ENCODE measurements around the gene DSCAM.
"Not testable (repeated sequence)": the region's sequence is repeated elsewhere in the genome, so short reads cannot be mapped to it uniquely, and the experiment has no call there.

The DSCAM gene

DNA sequence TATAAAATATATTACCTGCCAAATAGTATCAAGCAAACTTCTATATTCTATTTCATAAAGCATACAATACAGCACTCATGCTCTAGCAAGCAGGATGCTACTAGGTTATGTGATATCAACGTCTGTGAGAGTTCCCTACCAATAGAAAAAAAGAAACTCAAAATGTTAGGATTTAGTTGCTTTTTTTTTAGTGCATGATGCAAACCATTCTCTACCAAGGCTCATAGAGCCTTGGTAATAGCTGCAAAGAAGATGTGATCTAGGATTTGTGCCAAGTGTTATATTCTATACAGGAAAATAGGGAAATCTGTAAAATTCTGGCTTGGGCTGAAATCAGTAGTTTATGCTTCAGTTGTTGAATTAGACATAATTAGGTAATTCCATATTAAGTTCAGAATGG is 394.4 kb downstream of the DSCAM start:
- Histone ChIP-seq H3K79me2 (ENCODE audit: insufficient read depth, low read length) (no peaks in the 10 kb centered on the region), H2AFZ (ENCODE audit: low read length) (no peak overlapping the region), H4K20me1 (ENCODE audit: insufficient read depth, low read length) (no peaks in the 10 kb centered on the region), H3F3A (ENCODE audit: insufficient read depth, low read length) (no peaks in the 10 kb centered on the region), H3K4me3 (ENCODE audit: low read depth, low read length, poor library complexity, severe bottlenecking) (no peak overlapping the region), H3K36me3 (ENCODE audit: insufficient read depth, low read length) (no peaks in the 10 kb centered on the region), H3K9me3 (ENCODE audit: low read length) (no peaks in the 10 kb centered on the region), H3K9me2 (ENCODE audit: low read depth, low read length) (no peaks in the 10 kb centered on the region), H3K4me1 (ENCODE audit: insufficient read depth, low read length, severe bottlenecking) (no peaks in the 10 kb centered on the region), H3K4me2 (ENCODE audit: low read length) (no peak overlapping the region), H3K27me3 (ENCODE audit: insufficient read depth, low read length) (no peaks in the 10 kb centered on the region), H3K27ac (ENCODE audit: low read depth, low read length, poor library complexity, severe bottlenecking) (no peak overlapping the region), H3K9ac (ENCODE audit: low read length) (no peak overlapping the region)
- TF ChIP-seq, protein P1, sequence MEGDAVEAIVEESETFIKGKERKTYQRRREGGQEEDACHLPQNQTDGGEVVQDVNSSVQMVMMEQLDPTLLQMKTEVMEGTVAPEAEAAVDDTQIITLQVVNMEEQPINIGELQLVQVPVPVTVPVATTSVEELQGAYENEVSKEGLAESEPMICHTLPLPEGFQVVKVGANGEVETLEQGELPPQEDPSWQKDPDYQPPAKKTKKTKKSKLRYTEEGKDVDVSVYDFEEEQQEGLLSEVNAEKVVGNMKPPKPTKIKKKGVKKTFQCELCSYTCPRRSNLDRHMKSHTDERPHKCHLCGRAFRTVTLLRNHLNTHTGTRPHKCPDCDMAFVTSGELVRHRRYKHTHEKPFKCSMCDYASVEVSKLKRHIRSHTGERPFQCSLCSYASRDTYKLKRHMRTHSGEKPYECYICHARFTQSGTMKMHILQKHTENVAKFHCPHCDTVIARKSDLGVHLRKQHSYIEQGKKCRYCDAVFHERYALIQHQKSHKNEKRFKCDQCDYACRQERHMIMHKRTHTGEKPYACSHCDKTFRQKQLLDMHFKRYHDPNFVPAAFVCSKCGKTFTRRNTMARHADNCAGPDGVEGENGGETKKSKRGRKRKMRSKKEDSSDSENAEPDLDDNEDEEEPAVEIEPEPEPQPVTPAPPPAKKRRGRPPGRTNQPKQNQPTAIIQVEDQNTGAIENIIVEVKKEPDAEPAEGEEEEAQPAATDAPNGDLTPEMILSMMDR (IDR thresholded peaks at IDR 0.05; ENCODE audit: low read length): no peak
- no peak for TF ChIP-seq EZH2 (IDR thresholded peaks at IDR 0.05; ENCODE audit: borderline replicate concordance, low read length)

DNA sequence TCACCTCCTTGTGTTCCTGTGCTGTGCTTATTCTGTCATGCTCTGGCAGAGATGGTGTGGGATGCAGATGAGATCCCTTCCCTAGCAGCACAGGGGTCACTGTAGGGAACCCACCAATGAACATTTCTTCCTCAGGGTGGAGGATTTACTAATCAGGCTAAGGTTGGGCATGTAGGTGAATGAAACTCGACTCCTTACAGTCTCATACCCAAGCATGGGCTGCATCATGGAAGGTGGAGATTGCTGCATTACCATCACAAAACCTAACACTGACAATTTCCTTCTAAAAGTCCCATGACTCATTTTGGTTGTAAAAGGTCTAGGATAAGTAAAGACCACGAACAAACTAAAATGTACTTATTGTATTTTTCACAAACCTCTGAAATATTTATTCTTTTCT is 399.9 kb downstream of the DSCAM start:
- no peaks in the 10 kb centered on the region for H4K20me1 ChIP-seq (ENCODE audit: insufficient read depth, low read length)
- H3K4me2 ChIP-seq (ENCODE audit: low read length): no peak overlapping the region
- TF ChIP-seq EZH2 (IDR thresholded peaks at IDR 0.05; ENCODE audit: borderline replicate concordance, low read length): no peak
- TF ChIP-seq, protein P1 (IDR thresholded peaks at IDR 0.05; ENCODE audit: low read length): no peak
- H3K4me3 ChIP-seq (ENCODE audit: low read depth, low read length, poor library complexity, severe bottlenecking): no peak overlapping the region
- no peak overlapping the region for H2AFZ ChIP-seq (ENCODE audit: low read length)
- H3K4me1 ChIP-seq (ENCODE audit: insufficient read depth, low read length, severe bottlenecking): no peaks in the 10 kb centered on the region
- H3K27me3 ChIP-seq (ENCODE audit: insufficient read depth, low read length): no peaks in the 10 kb centered on the region
- H3K9ac ChIP-seq (ENCODE audit: low read length): no peak overlapping the region
- H3K9me3 ChIP-seq (ENCODE audit: low read length): no peaks in the 10 kb centered on the region
- no peaks in the 10 kb centered on the region for H3K79me2 ChIP-seq (ENCODE audit: insufficient read depth, low read length)
- H3K36me3 ChIP-seq (ENCODE audit: insufficient read depth, low read length): no peaks in the 10 kb centered on the region
- no peaks in the 10 kb centered on the region for H3F3A ChIP-seq (ENCODE audit: insufficient read depth, low read length)
- no peak overlapping the region for H3K27ac ChIP-seq (ENCODE audit: low read depth, low read length, poor library complexity, severe bottlenecking)
- no peaks in the 10 kb centered on the region for H3K9me2 ChIP-seq (ENCODE audit: low read depth, low read length)

DNA sequence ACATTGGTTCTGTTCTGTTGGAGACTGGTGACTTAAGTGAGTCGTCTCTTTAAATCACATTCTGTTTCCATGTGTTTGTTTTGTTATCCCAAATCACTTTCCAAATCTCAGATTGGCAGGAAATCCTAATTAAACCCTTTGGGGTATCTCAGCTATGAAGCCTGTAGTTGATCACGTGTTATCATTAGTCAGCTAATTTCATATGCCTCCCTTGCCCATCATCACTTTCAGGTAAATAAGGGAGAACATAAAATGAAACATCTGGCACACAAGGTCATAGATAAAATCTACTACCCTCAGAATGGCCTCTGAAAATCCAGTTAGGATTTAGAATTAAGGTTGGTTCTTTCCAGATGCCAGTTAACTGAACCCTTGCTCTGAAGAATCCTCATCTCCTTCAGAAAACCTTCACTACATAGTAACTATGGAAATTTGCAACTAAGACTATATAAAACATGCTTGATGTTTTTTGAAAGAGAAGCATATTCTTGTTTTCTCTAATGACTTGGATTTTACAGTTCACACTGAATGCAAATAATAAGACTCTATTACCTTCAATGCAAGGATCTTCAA is 401.5 kb downstream of the DSCAM start:
- Histone ChIP-seq H3K9me3 (ENCODE audit: low read length) (no peaks in the 10 kb centered on the region), H3K4me3 (ENCODE audit: low read depth, low read length, poor library complexity, severe bottlenecking) (no peak overlapping the region), H3K79me2 (ENCODE audit: insufficient read depth, low read length) (no peaks in the 10 kb centered on the region), H4K20me1 (ENCODE audit: insufficient read depth, low read length) (no peaks in the 10 kb centered on the region), H3K9me2 (ENCODE audit: low read depth, low read length) (no peaks in the 10 kb centered on the region), H3K9ac (ENCODE audit: low read length) (no peak overlapping the region), H3K36me3 (ENCODE audit: insufficient read depth, low read length) (no peaks in the 10 kb centered on the region), H3K27ac (ENCODE audit: low read depth, low read length, poor library complexity, severe bottlenecking) (no peak overlapping the region), H3K27me3 (ENCODE audit: insufficient read depth, low read length) (no peaks in the 10 kb centered on the region), H3F3A (ENCODE audit: insufficient read depth, low read length) (no peaks in the 10 kb centered on the region), H2AFZ (ENCODE audit: low read length) (no peak overlapping the region), H3K4me2 (ENCODE audit: low read length) (no peak overlapping the region), H3K4me1 (ENCODE audit: insufficient read depth, low read length, severe bottlenecking) (no peaks in the 10 kb centered on the region)
- TF ChIP-seq, protein P1 (IDR thresholded peaks at IDR 0.05; ENCODE audit: low read length): no peak
- no peak for TF ChIP-seq EZH2 (IDR thresholded peaks at IDR 0.05; ENCODE audit: borderline replicate concordance, low read length)

DNA sequence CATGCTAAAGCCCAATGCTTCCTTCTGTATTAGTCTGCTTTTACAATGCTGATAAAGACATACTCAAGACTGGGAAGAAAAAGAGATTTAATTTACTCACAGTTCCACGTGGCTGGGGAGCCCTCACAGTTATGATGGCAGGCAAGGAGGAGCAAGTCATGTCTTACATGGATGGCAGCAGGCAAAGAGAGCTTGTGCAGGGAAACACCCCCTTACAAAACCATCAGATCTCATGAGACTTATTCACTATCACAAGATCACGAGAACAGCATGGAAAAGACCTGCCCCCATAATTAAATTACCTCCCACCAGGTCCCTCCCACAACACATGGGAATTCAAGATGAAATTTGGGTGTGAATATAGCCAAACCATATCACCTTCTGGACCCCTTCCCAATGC is 407.4 kb downstream of the DSCAM start:
- not testable (repeated sequence) for H3K9me2 ChIP-seq (ENCODE audit: low read depth, low read length); H3K4me3 ChIP-seq (ENCODE audit: low read depth, low read length, poor library complexity, severe bottlenecking); H3F3A ChIP-seq (ENCODE audit: insufficient read depth, low read length); H3K27ac ChIP-seq (ENCODE audit: low read depth, low read length, poor library complexity, severe bottlenecking); H3K27me3 ChIP-seq (ENCODE audit: insufficient read depth, low read length); H3K79me2 ChIP-seq (ENCODE audit: insufficient read depth, low read length); H3K36me3 ChIP-seq (ENCODE audit: insufficient read depth, low read length); H4K20me1 ChIP-seq (ENCODE audit: insufficient read depth, low read length); H3K9ac ChIP-seq (ENCODE audit: low read length); H3K9me3 ChIP-seq (ENCODE audit: low read length); H2AFZ ChIP-seq (ENCODE audit: low read length); H3K4me2 ChIP-seq (ENCODE audit: low read length); H3K4me1 ChIP-seq (ENCODE audit: insufficient read depth, low read length, severe bottlenecking)

Measured in OCI-LY1 (cell line).